VCaP (cell line): Measurements from ENCODE around the gene TSPAN31.
A peak's percentile ranks its signal among the peaks of the same experiment; 100 is the strongest.

Source experiments
- H3K27ac ChIP-seq: fragments of 450-650 bp; 2 replicates; pipeline ENCODE4 v1.5.1; 2017
- TF ChIP-seq, protein P1 (sequence below): fragments of 450-650 bp; conservative IDR thresholded peaks from 2 replicates; pipeline ENCODE4 v1.5.1; 2017; ENCODE audit warnings: mild to moderate bottlenecking, moderate library complexity

The TSPAN31 gene

GRCh38 chr12:57754411-57755193 lies 9.8 kb downstream of the TSPAN31 start, which contains the start of gene MARCHF9:
TSS of gene MARCHF9 (plus strand) at chr12:57755103. CDS start at chr12:57755529, 426 bp downstream.
- TF ChIP-seq, protein P1, sequence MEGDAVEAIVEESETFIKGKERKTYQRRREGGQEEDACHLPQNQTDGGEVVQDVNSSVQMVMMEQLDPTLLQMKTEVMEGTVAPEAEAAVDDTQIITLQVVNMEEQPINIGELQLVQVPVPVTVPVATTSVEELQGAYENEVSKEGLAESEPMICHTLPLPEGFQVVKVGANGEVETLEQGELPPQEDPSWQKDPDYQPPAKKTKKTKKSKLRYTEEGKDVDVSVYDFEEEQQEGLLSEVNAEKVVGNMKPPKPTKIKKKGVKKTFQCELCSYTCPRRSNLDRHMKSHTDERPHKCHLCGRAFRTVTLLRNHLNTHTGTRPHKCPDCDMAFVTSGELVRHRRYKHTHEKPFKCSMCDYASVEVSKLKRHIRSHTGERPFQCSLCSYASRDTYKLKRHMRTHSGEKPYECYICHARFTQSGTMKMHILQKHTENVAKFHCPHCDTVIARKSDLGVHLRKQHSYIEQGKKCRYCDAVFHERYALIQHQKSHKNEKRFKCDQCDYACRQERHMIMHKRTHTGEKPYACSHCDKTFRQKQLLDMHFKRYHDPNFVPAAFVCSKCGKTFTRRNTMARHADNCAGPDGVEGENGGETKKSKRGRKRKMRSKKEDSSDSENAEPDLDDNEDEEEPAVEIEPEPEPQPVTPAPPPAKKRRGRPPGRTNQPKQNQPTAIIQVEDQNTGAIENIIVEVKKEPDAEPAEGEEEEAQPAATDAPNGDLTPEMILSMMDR, result no peak
- peak within 1 kb of the TSS; percentile 90 for H3K27ac ChIP-seq

- TF ChIP-seq, protein P1, result no peak
- H3K27ac ChIP-seq, result peak overlapping the region; percentile 90
Measured at GRCh38 chr12:57755194-57755453, 10.3 kb downstream of the TSPAN31 start.

DNA sequence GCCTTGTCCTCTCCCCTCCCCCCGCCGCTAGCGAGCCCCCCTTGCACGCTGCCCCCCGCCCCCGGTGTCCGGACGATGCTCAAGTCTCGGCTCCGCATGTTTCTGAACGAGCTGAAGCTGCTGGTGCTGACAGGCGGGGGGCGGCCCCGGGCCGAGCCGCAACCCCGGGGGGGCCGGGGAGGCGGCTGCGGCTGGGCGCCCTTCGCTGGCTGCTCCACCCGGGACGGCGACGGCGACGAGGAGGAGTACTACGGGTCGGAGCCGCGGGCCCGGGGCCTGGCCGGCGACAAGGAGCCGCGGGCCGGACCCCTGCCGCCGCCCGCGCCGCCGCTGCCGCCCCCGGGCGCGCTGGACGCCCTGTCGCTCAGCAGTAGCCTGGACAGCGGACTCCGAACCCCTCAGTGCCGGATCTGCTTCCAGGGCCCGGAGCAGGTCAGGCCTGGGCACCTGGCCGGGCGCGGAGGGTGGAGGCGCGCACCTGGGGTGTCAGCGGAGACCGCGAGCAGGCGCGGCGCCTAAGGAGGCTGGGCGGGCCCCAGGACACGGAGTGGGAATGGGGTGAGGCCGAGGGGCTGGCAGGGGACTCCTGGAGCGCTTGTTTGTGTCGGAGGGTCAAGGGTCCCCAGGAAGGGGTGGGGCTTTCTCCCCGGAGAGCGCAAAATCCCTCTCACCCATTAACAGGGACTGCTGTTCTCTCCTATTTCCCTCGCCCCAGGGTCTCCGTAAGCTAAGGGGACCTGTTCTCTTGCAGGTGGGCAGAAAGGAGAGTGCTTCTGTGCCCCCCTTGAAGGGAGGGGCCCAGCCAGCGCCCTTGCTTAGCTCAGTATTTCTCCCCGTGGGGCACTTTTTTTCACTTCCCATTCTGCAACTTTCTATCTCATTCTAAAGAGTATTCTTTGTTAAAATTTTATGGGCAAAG lies 10.9 kb downstream of the TSPAN31 start:
- TF ChIP-seq, protein P1, result no peak
- peak overlapping the region; percentile 90 for H3K27ac ChIP-seq

DNA sequence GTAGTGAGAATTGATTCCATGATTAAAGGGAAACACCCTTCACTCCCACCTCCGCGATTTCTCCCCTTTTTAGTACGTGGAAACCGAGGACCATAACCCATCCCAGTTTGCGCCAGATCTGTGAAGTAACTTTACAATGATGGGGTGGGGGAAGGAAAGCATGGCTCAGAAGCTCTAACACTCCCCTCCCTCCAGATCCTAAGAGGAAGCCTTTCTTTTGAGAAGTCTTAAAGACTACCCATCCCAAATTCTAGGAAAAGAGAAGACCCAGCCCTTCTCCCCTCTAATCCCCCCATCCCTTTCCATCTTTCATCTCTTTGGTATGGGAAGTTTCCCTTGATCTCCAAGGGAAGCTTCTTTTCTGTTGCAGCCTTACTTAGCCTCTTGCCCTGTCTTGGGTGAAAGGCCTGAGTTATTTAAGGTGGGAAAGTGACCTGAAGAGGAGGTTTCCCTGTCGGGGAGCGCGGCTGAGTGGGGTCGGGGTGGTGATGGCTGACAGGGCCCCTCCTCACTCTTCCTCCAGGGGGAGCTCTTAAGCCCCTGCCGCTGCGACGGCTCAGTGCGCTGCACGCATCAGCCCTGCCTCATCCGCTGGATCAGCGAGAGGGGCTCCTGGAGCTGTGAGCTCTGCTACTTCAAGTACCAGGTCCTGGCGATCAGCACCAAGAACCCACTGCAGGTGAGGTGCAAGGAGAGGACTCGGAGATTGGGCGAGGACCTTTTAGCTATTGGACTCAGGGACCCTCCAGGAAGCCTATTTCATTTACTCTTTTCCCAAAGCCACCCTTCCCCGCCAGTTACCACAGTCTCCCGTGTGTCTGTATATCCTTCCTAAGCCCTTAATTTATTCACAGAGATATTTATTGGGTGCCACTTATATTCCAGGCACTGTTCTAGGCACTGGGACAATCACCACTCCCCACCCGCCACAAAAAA lies 11.8 kb downstream of the TSPAN31 start:
- TF ChIP-seq, protein P1, result peak; percentile 64
- H3K27ac ChIP-seq, result peak overlapping the region; percentile 90

DNA sequence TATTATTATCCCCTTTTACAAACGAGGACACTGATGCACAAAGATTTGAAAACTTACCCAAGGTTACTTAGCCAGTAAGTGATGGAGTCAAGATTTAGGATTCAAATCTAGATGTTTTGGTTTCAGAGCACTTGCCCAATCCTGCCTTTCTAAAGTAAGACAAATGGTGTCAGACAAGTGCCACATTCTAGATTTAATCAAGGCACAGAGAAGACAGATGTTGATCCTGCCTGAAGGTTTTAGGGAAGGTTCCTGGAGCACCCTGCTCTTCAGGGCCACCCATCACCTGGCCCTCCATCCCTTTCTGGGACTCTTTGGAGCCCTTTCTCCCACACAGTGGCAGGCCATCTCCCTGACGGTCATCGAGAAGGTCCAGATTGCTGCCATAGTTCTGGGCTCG lies 12.9 kb downstream of the TSPAN31 start:
- TF ChIP-seq, protein P1, result no peak
- H3K27ac ChIP-seq, result no peak overlapping the region

GRCh38 chr12:57758552-57759359 lies 13.9 kb downstream of the TSPAN31 start:
- TF ChIP-seq, protein P1, result no peak
- H3K27ac ChIP-seq, result no peak overlapping the region
